Measurements from ENCODE around the gene DIP2B.
"Not testable (repeated sequence)": the region's sequence is repeated elsewhere in the genome, so short reads cannot be mapped to it uniquely, and the experiment has no call there.

- not testable (repeated sequence) for TF ChIP-seq CTCF, POLR2A, POLR2AphosphoS5 (IDR thresholded peaks at IDR 0.05)
These were observed 52.0 kb downstream of the DIP2B start for GRCh38 chr12:50556796-50557195.
